Ishikawa (cell line): ENCODE results near the gene RPL4.

ENCODE experiments used
- CEBPB ChIP-seq: IDR thresholded peaks from 2 replicates; pipeline ENCODE4 v1.6.1; 2012
- CREB1 ChIP-seq: IDR thresholded peaks from 2 replicates; pipeline ENCODE4 v1.6.1; 2012; ENCODE audit warnings: low read depth
- EGR1 ChIP-seq: IDR thresholded peaks from 2 replicates; pipeline ENCODE4 v1.6.1; 2012
- EP300 ChIP-seq: IDR thresholded peaks from 2 replicates; pipeline ENCODE4 v1.6.1; 2012; ENCODE audit warnings: borderline replicate concordance
- FOXM1 ChIP-seq: IDR thresholded peaks from 2 replicates; pipeline ENCODE4 v1.6.1; 2012; ENCODE audit warnings: low read depth, borderline replicate concordance
- MAX ChIP-seq: IDR thresholded peaks from 2 replicates; pipeline ENCODE4 v1.6.1; 2012
- NFIC ChIP-seq: IDR thresholded peaks from 2 replicates; pipeline ENCODE4 v1.6.1; 2012
- RAD21 ChIP-seq: IDR thresholded peaks from 2 replicates; pipeline ENCODE4 v1.6.1; 2012; ENCODE audit warnings: low read depth
- REST ChIP-seq: IDR thresholded peaks from 2 replicates; pipeline ENCODE4 v1.6.1; 2012; ENCODE audit warnings: low read depth, mild to moderate bottlenecking
- TAF1 ChIP-seq: IDR thresholded peaks from 2 replicates; pipeline ENCODE4 v1.6.1; 2012; ENCODE audit warnings: low read depth, mild to moderate bottlenecking
- TCF12 ChIP-seq: IDR thresholded peaks from 2 replicates; pipeline ENCODE4 v1.6.1; 2012; ENCODE audit warnings: low read depth
- TEAD4 ChIP-seq: IDR thresholded peaks from 2 replicates; pipeline ENCODE4 v1.6.1; 2012
- USF1 ChIP-seq: IDR thresholded peaks from 2 replicates; pipeline ENCODE4 v1.6.1; 2012
- YY1 ChIP-seq: IDR thresholded peaks from 2 replicates; pipeline ENCODE4 v1.6.1; 2012; ENCODE audit warnings: low read depth
- ZBTB7A ChIP-seq: IDR thresholded peaks from 2 replicates; pipeline ENCODE4 v1.6.1; 2012; ENCODE audit warnings: low read depth

The RPL4 gene

GRCh38 chr15:66496951-66497501 lies 7.6 kb downstream of the RPL4 start:
- TF ChIP-seq EGR1 (no peak), CEBPB (no peak), FOXM1 (no peak), USF1 (no peak), TEAD4 (no peak), MAX (no peak), REST (no peak), RAD21 (no peak), YY1 (no peak), NFIC (no peak)

DNA sequence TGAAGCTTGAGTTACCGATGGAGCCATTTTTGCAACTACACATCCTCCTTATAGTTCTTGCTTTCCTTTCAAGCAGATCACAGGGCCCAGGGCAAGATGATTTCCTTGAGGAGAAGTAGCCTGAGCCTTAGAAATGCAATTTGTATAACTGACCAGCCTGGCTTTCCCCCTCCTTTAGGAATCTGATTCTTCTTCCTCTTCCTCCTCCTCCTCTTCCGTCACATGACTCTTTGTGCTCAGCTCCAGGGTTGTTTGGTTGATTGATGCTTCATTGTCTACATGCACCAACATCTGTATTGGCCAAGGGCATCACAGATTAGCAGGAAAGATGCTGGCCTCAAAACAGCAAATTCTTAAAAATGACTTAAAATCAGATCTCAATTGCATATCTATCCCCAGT lies 10.4 kb downstream of the RPL4 start:
- TF ChIP-seq NFIC = no peak
- TF ChIP-seq TCF12 = no peak
- TF ChIP-seq FOXM1 = no peak
- TF ChIP-seq USF1 = no peak
- TF ChIP-seq ZBTB7A = no peak
- no peak for TF ChIP-seq TAF1
- TF ChIP-seq TEAD4 = no peak
- TF ChIP-seq CEBPB = no peak
- no peak for TF ChIP-seq REST
- no peak for TF ChIP-seq YY1
- TF ChIP-seq MAX = no peak
- no peak for TF ChIP-seq EGR1
- no peak for TF ChIP-seq RAD21
- no peak for TF ChIP-seq EP300

DNA sequence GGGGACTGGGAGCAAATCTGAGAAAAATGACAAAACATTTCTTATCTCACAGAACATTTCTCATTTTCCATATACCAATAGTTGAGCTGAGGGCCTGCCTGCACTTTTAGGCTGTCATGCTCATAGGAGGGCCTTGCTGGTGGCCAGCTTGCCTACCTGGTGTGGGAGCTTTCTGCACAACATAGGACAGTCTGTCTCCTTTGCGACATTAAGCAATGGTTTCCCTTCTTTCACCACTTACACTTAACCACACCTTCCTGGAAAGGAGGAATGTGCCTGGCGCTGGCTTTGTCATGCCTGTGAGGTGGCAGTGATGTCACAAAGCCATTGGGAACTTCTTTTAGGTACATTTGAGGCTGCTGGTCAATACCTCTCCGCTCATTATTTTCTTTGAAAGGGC lies 12.8 kb downstream of the RPL4 start:
- no peak for TF ChIP-seq TEAD4
- no peak for TF ChIP-seq CEBPB
- TF ChIP-seq TCF12 = no peak
- no peak for TF ChIP-seq EP300
- TF ChIP-seq CREB1 = no peak
- TF ChIP-seq NFIC = no peak
- TF ChIP-seq YY1 = no peak
- TF ChIP-seq TAF1 = no peak
- no peak for TF ChIP-seq MAX
- no peak for TF ChIP-seq RAD21
- no peak for TF ChIP-seq USF1
- no peak for TF ChIP-seq ZBTB7A

DNA sequence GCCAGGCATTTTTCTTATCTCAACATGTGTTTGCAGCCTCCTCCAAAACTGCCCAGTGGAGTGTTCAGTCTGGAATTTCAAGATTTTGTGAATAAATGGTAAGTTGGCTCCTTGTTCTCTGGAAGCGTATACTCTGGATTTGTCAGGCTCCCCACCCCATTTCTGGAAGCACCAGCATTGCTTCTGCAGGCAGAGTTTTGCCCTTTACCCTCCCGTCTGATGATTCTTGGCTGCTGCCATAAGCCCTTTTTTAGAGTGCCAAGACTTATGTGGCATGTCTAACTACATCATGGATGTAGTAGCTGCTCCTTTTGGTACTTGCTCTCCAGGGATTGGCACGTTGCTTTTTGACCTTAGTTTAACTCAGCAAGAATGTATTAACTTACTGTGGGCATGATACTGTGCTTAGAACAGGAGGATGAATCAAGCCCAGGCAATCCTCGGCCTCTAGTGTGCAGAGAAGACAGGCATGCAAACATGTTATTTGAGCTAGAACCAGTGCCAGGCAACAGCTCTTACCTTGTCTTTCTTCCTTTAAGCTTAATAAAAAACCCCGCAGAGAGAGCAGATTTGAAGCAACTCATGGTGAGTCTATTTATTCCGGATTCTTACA lies 15.4 kb downstream of the RPL4 start:
- TF ChIP-seq TAF1 (no peak), EP300 (no peak), RAD21 (no peak), FOXM1 (no peak), MAX (no peak), TEAD4 (no peak), CREB1 (no peak), YY1 (no peak), CEBPB (no peak), ZBTB7A (no peak), REST (no peak), TCF12 (no peak), USF1 (no peak), NFIC (no peak), EGR1 (no peak)
